Erythroblast (primary cell): Measurements from ENCODE around the gene STPG1.

Experiments used
- DNase-seq, 2 experiments: peaks; one replicate each; lab custom pipeline; 2025; lab: John Stamatoyannopoulos, UW
- GATA1 ChIP-seq: IDR thresholded peaks from 2 replicates; pipeline ENCODE4 v1.6.1; 2011; ENCODE audit warnings: low read depth, mild to moderate bottlenecking, control low read depth, low read length, moderate library complexity
- POLR2A ChIP-seq: IDR thresholded peaks from 2 replicates; pipeline ENCODE4 v1.6.1; 2011; ENCODE audit warnings: mild to moderate bottlenecking, low read length

STPG1 gene

GRCh38 chr1:24418898-24419628, 5.5 kb upstream of the STPG1 start:
- TF ChIP-seq GATA1 (no peak), POLR2A (no peak)
- peak in 1 of 2 experiments; percentile 43 for DNase-seq

GRCh38 chr1:24417681-24418080, 4.1 kb upstream of the STPG1 start:
- no peak for TF ChIP-seq POLR2A
- no peak for TF ChIP-seq GATA1
- peak in 1 of 2 experiments; percentile 30 for DNase-seq

GRCh38 chr1:24416666-24417391, 3.2 kb upstream of the STPG1 start:
- peak; percentile 86 to 92 for DNase-seq
- TF ChIP-seq GATA1 (no peak), POLR2A (peak; percentile 33)

- DNase-seq, result no peak
Measured at GRCh38 chr1:24415910-24416665, 2.5 kb upstream of the STPG1 start.

GRCh38 chr1:24415334-24415909, 1.8 kb upstream of the STPG1 start, which contains the start of gene NIPAL3:
NIPAL3 (plus strand) TSS chr1:24415802; CDS start chr1:24419548, 3,746 bp downstream.
- DNase-seq, result peak; percentile 98 to 99
- TF ChIP-seq GATA1, result no peak
- peak; percentile 61 for TF ChIP-seq POLR2A

More at GRCh38 chr1:24415910-24416665, 2.5 kb upstream of the STPG1 start:
- TF ChIP-seq GATA1 (no peak), POLR2A (no peak)

- DNase-seq, result no peak
- TF ChIP-seq POLR2A, result no peak
- TF ChIP-seq GATA1, result no peak
Measured at GRCh38 chr1:24414775-24415333, 1.3 kb upstream of the STPG1 start.

- TF ChIP-seq POLR2A (no peak), GATA1 (no peak)
- DNase-seq, result no peak
Measured at GRCh38 chr1:24412408-24412807, 1.2 kb downstream of the STPG1 start.

GRCh38 chr1:24411963-24412362, 1.6 kb downstream of the STPG1 start:
- TF ChIP-seq GATA1, result no peak
- no peak for TF ChIP-seq POLR2A
- peak in 1 of 2 experiments; percentile 68 for DNase-seq

- TF ChIP-seq GATA1 (no peak), POLR2A (no peak)
Measured at GRCh38 chr1:24410750-24411149, 2.8 kb downstream of the STPG1 start.

GRCh38 chr1:24409535-24409934, 4.0 kb downstream of the STPG1 start:
- peak in 1 of 2 experiments; percentile 10 for DNase-seq
- TF ChIP-seq POLR2A (no peak), GATA1 (no peak)

More at GRCh38 chr1:24410750-24411149, 2.8 kb downstream of the STPG1 start:
- no peak for DNase-seq

GRCh38 chr1:24406788-24407187, 6.8 kb downstream of the STPG1 start:
- no peak for DNase-seq
- TF ChIP-seq GATA1 (no peak), POLR2A (no peak)

GRCh38 chr1:24403806-24404205, 9.8 kb downstream of the STPG1 start:
- no peak for TF ChIP-seq POLR2A
- TF ChIP-seq GATA1, result no peak
- no peak for DNase-seq

- TF ChIP-seq POLR2A (no peak), GATA1 (no peak)
- no peak for DNase-seq
Measured at GRCh38 chr1:24400065-24400464, 13.5 kb downstream of the STPG1 start.
